GM23248 (cell line): ENCODE measurements around the gene CCM2. TPM values are rescaled to one million over a fixed set of nuclear protein-coding genes. Genes with fewer than 3 reads are reported as not detected.

Experiments
- DNase-seq: peaks from one replicate; pipeline ENCODE4 v3.0.0-alpha.2; 2015
- H2AFZ ChIP-seq: fragments of 200-600 bp; sonication (generic); 2 replicates; pipeline ENCODE4 v1.6.1; 2016; ENCODE audit warnings: antibody characterized with exemption
- H3F3A ChIP-seq: fragments of 200-600 bp; sonication (generic); 2 replicates; pipeline ENCODE4 v1.6.1; 2016; ENCODE audit warnings: mild to moderate bottlenecking, antibody characterized with exemption, mixed run types; ENCODE audit not compliant: insufficient read depth
- H3K27ac ChIP-seq: fragments of 200-600 bp; sonication (generic); 2 replicates; pipeline ENCODE4 v1.5.1; 2016; ENCODE audit warnings: mild to moderate bottlenecking
- H3K27me3 ChIP-seq: fragments of 200-600 bp; sonication (generic); replicated peaks from 2 replicates; pipeline ENCODE4 v1.6.1; 2016; ENCODE audit warnings: mild to moderate bottlenecking; ENCODE audit not compliant: insufficient read depth
- H3K36me3 ChIP-seq: fragments of 200-600 bp; sonication (generic); 2 replicates; pipeline ENCODE4 v1.6.1; 2016; ENCODE audit warnings: low read depth, mild to moderate bottlenecking
- H3K4me1 ChIP-seq: fragments of 200-600 bp; sonication (generic); 2 replicates; pipeline ENCODE4 v1.6.1; 2016; ENCODE audit warnings: mild to moderate bottlenecking; ENCODE audit not compliant: insufficient read depth
- H3K4me2 ChIP-seq: fragments of 200-600 bp; sonication (generic); one replicate; pipeline ENCODE4 v1.6.1; 2016; ENCODE audit warnings: mild to moderate bottlenecking; ENCODE audit not compliant: unreplicated experiment
- H3K4me3 ChIP-seq: fragments of 200-600 bp; sonication (generic); 2 replicates; pipeline ENCODE4 v1.5.1; 2016; ENCODE audit warnings: mild to moderate bottlenecking
- H3K79me2 ChIP-seq: fragments of 200-600 bp; sonication (generic); 2 replicates; pipeline ENCODE4 v1.6.1; 2016; ENCODE audit warnings: mild to moderate bottlenecking; ENCODE audit not compliant: insufficient read depth
- H3K9ac ChIP-seq: fragments of 200-600 bp; sonication (generic); 2 replicates; pipeline ENCODE4 v1.6.1; 2016; ENCODE audit warnings: mild to moderate bottlenecking
- H3K9me2 ChIP-seq: fragments of 200-600 bp; sonication (generic); 2 replicates; pipeline ENCODE4 v1.6.1; 2016; ENCODE audit warnings: mixed run types, mild to moderate bottlenecking, moderate library complexity; ENCODE audit not compliant: insufficient read depth
- H3K9me3 ChIP-seq: fragments of 200-600 bp; sonication (generic); one replicate; pipeline ENCODE4 v1.6.1; 2017; ENCODE audit warnings: low read depth
- H4K20me1 ChIP-seq: fragments of 200-600 bp; sonication (generic); 2 replicates; pipeline ENCODE4 v1.6.0; 2016; ENCODE audit not compliant: insufficient read depth
- EZH2 ChIP-seq: fragments of 200-600 bp; sonication (generic); IDR thresholded peaks from 2 replicates; pipeline ENCODE4 v1.6.1; 2018; ENCODE audit warnings: antibody characterized with exemption, mild to moderate bottlenecking; ENCODE audit not compliant: insufficient read depth, poor library complexity, severe bottlenecking
- EZH2phosphoT487 ChIP-seq: fragments of 200-600 bp; sonication (generic); IDR thresholded peaks from 2 replicates; pipeline ENCODE4 v1.6.1; 2018; ENCODE audit warnings: antibody characterized with exemption, moderate library complexity, mild to moderate bottlenecking, low read depth; ENCODE audit not compliant: insufficient read depth
- WGBS, 2 experiments: methylation state at CpG; one replicate each; pipeline ENCODE4 v1.1.6; 2015 to 2017; ENCODE audit warnings: low lambda C conversion rate in 2 of 2, low coverage in 1 of 2; ENCODE audit errors: missing lambda C conversion rate in 2 of 2; 5-methylcytosine and 5-hydroxymethylcytosine counted together
- in situ Hi-C: fragments of 300-500 bp; cut with MboI; formaldehyde crosslinking; loops from 2 replicates; pipeline ENCODE4 v1.15.0; 2020
- polyA plus RNA-seq: library from polyadenylated mRNA; unstranded; fragments of >200 nt; fragmentation: Nextera tagmentation; extraction: Ambion mirVana; gene quantifications from 2 replicates; pipeline ENCODE4 v1.2.1, GENCODE V29; 2016
- total RNA-seq: library from RNA; depleted of rRNA; stranded (reverse); fragments of >200 nt; shearing (Covaris generic); gene quantifications from 2 replicates; pipeline ENCODE4 v1.2.3, GENCODE V29; 2014

CCM2 gene
- total and polyA plus RNA-seq, 2 experiments from 2014 or later, result 63.8 to 69.3 TPM

GRCh38 chr7:45035371-45035770 lies 35.4 kb downstream of the CCM2 start:
- Histone ChIP-seq H3K4me3 (no peak overlapping the region), H4K20me1 (no peaks in the 10 kb centered on the region), H3K4me1 (peaks cover 18% of the 10 kb centered on the region), H3K9ac (no peak overlapping the region), H3K9me3 (no peaks in the 10 kb centered on the region), H3K9me2 (no peaks in the 10 kb centered on the region), H3F3A (peaks cover 24% of the 10 kb centered on the region), H3K4me2 (no peak overlapping the region), H3K79me2 (peaks cover 82% of the 10 kb centered on the region), H2AFZ (no peak overlapping the region), H3K27me3 (no peaks in the 10 kb centered on the region), H3K27ac (no peak overlapping the region), H3K36me3 (peaks cover 16% of the 10 kb centered on the region; the same call in 1 of the 2 replicates)
- DNase-seq, result no peak
- in situ Hi-C loops, result no loop called here
- 93 to 100% methylated on average over 5 of the region's 5 CpGs for WGBS, 2 experiments
- TF ChIP-seq EZH2 (no peak), EZH2phosphoT487 (no peak)

- Histone ChIP-seq H3K4me3 (no peak overlapping the region), H3K9ac (no peak overlapping the region), H2AFZ (no peak overlapping the region), H3K27ac (no peak overlapping the region), H3K79me2 (peaks cover 82% of the 10 kb centered on the region), H3K9me2 (no peaks in the 10 kb centered on the region), H3K27me3 (no peaks in the 10 kb centered on the region), H3K9me3 (no peaks in the 10 kb centered on the region), H3K4me1 (peaks cover 18% of the 10 kb centered on the region), H3K36me3 (peaks cover 17% of the 10 kb centered on the region; the same call in 1 of the 2 replicates), H4K20me1 (no peaks in the 10 kb centered on the region), H3F3A (peaks cover 24% of the 10 kb centered on the region), H3K4me2 (no peak overlapping the region)
- TF ChIP-seq EZH2 (no peak), EZH2phosphoT487 (no peak)
- WGBS, 2 experiments, result 79 to 86% methylated on average over 6 of the region's 6 CpGs
- in situ Hi-C loops, result no loop called here
- DNase-seq, result no peak
These were observed 35.9 kb downstream of the CCM2 start for GRCh38 chr7:45035893-45036292.

GRCh38 chr7:45036317-45036716 lies 36.3 kb downstream of the CCM2 start:
- no peak for DNase-seq
- Histone ChIP-seq H3K9me2 (no peaks in the 10 kb centered on the region), H4K20me1 (no peaks in the 10 kb centered on the region), H3K9me3 (no peaks in the 10 kb centered on the region), H3K9ac (no peak overlapping the region), H3K4me1 (peaks cover 18% of the 10 kb centered on the region), H3K4me2 (no peak overlapping the region), H3K36me3 (peaks cover 22% of the 10 kb centered on the region; the same call in 1 of the 2 replicates), H2AFZ (no peak overlapping the region), H3K4me3 (no peak overlapping the region), H3K27ac (no peak overlapping the region), H3F3A (peaks cover 24% of the 10 kb centered on the region), H3K79me2 (peaks cover 84% of the 10 kb centered on the region), H3K27me3 (no peaks in the 10 kb centered on the region)
- in situ Hi-C loops, result no loop called here
- TF ChIP-seq EZH2phosphoT487 (no peak), EZH2 (no peak)
- WGBS, 2 experiments, result 71 to 72% methylated on average over 3 of the region's 3 CpGs

GRCh38 chr7:45036796-45037195 lies 36.8 kb downstream of the CCM2 start:
- Histone ChIP-seq H3K9me3 (no peaks in the 10 kb centered on the region), H3K4me3 (no peak overlapping the region), H3K79me2 (peaks cover 84% of the 10 kb centered on the region), H3K36me3 (peaks cover 26% of the 10 kb centered on the region; the same call in 1 of the 2 replicates), H3K9ac (no peak overlapping the region), H3K9me2 (no peaks in the 10 kb centered on the region), H3K4me1 (peaks cover 18% of the 10 kb centered on the region), H3K27ac (no peak overlapping the region), H3F3A (peaks cover 24% of the 10 kb centered on the region), H3K4me2 (no peak overlapping the region), H3K27me3 (no peaks in the 10 kb centered on the region), H4K20me1 (no peaks in the 10 kb centered on the region), H2AFZ (no peak overlapping the region)
- in situ Hi-C loops, result no loop called here
- WGBS, 2 experiments, result 95 to 97% methylated on average over 8 of the region's 8 CpGs
- TF ChIP-seq EZH2phosphoT487, result no peak
- TF ChIP-seq EZH2, result no peak
- no peak for DNase-seq

- H3K9me3 ChIP-seq, result no peaks in the 10 kb centered on the region
- TF ChIP-seq EZH2 (no peak), EZH2phosphoT487 (no peak)
- no peak overlapping the region for H3K4me2 ChIP-seq
- no peaks in the 10 kb centered on the region for H4K20me1 ChIP-seq
- peaks cover 74% of the 10 kb centered on the region for H3K79me2 ChIP-seq
- H3F3A ChIP-seq, result peaks cover 20% of the 10 kb centered on the region
- no peak overlapping the region for H3K9ac ChIP-seq
- no peaks in the 10 kb centered on the region for H3K27me3 ChIP-seq
- in situ Hi-C loops, result no loop called here
- H3K4me1 ChIP-seq, result peaks cover 14% of the 10 kb centered on the region
- H3K4me3 ChIP-seq, result no peak overlapping the region
- H3K27ac ChIP-seq, result no peak overlapping the region
- no peak overlapping the region for H2AFZ ChIP-seq
- H3K9me2 ChIP-seq, result no peaks in the 10 kb centered on the region
- DNase-seq, result no peak
- 86 to 87% methylated on average over 5 of the region's 5 CpGs for WGBS, 2 experiments
- H3K36me3 ChIP-seq, result peaks cover 37% of the 10 kb centered on the region; the same call in 1 of the 2 replicates
These were observed 37.9 kb downstream of the CCM2 start for GRCh38 chr7:45037876-45038275.
